GM23338 (cell line): Measurements from ENCODE around the gene TMEM229B. TPM values are rescaled to one million over a fixed set of nuclear protein-coding genes. Genes with fewer than 3 reads are reported as not detected.

Experiments used
- ATAC-seq: fragments of 200-7000 bp; cut with Tn5 transposase; 3 replicates; pipeline ENCODE4 v1.9.1; 2020
- DNase-seq: peaks from one replicate; pipeline ENCODE4 v3.0.0-alpha.2; 2015; ENCODE audit warnings: low spot score
- H2AFZ ChIP-seq: fragments of 200-600 bp; sonication (generic); 2 replicates; pipeline ENCODE4 v1.8.0; 2016; ENCODE audit warnings: antibody characterized with exemption, mild to moderate bottlenecking, moderate library complexity
- H3F3A ChIP-seq: fragments of 200-600 bp; sonication (generic); replicated peaks from 2 replicates; pipeline ENCODE4 v1.8.0; 2017; ENCODE audit warnings: antibody characterized with exemption, mixed run types, low read depth
- H3K27ac ChIP-seq: fragments of 200-600 bp; sonication (generic); 2 replicates; pipeline ENCODE4 v1.6.1; 2016; ENCODE audit warnings: low read depth
- H3K27me3 ChIP-seq: fragments of 200-600 bp; sonication (generic); 2 replicates; pipeline ENCODE4 v1.8.0; 2016; ENCODE audit warnings: mild to moderate bottlenecking, mixed run types, moderate library complexity; ENCODE audit not compliant: insufficient read depth
- H3K36me3 ChIP-seq: fragments of 200-600 bp; sonication (generic); 2 replicates; pipeline ENCODE4 v1.8.0; 2016; ENCODE audit warnings: mild to moderate bottlenecking; ENCODE audit not compliant: insufficient read depth
- H3K4me1 ChIP-seq: fragments of 200-600 bp; sonication (generic); 2 replicates; pipeline ENCODE4 v1.8.0; 2016; ENCODE audit warnings: mild to moderate bottlenecking, moderate library complexity; ENCODE audit not compliant: insufficient read depth
- H3K4me2 ChIP-seq: fragments of 200-600 bp; sonication (generic); 2 replicates; pipeline ENCODE4 v1.7.1; 2017; ENCODE audit warnings: mixed run types
- H3K4me3 ChIP-seq: fragments of 200-600 bp; sonication (generic); 2 replicates; pipeline ENCODE4 v1.6.1; 2016; ENCODE audit warnings: mixed run types
- H3K79me2 ChIP-seq: fragments of 200-600 bp; sonication (generic); replicated peaks from 2 replicates; pipeline ENCODE4 v1.8.0; 2017; ENCODE audit warnings: mild to moderate bottlenecking; ENCODE audit not compliant: insufficient read depth
- H3K9me2 ChIP-seq: fragments of 200-600 bp; sonication (generic); 2 replicates; pipeline ENCODE4 v1.8.0; 2017; ENCODE audit not compliant: insufficient read depth
- H4K20me1 ChIP-seq: fragments of 200-600 bp; sonication (generic); replicated peaks from 2 replicates; pipeline ENCODE4 v1.8.0; 2017; ENCODE audit warnings: mild to moderate bottlenecking; ENCODE audit not compliant: insufficient read depth
- H3K27ac Mint-ChIP-seq: 2 replicates; pipeline ENCODE4 v1.8.0; 2020; ENCODE audit warnings: inconsistent platforms, mild to moderate bottlenecking, moderate library complexity, mixed read lengths
- H3K27me3 Mint-ChIP-seq: 3 replicates; pipeline ENCODE4 v1.8.0; 2022; ENCODE audit warnings: low read depth, mild to moderate bottlenecking, moderate library complexity, mixed read lengths, inconsistent platforms; ENCODE audit not compliant: insufficient read depth, poor library complexity
- H3K36me3 Mint-ChIP-seq: 3 replicates; pipeline ENCODE4 v1.8.0; 2021; ENCODE audit warnings: low read depth, mild to moderate bottlenecking, inconsistent platforms, moderate library complexity, mixed read lengths
- H3K4me1 Mint-ChIP-seq: 3 replicates; pipeline ENCODE4 v1.8.0; 2020; ENCODE audit warnings: mild to moderate bottlenecking, inconsistent platforms, mixed read lengths
- H3K4me3 Mint-ChIP-seq: 3 replicates; pipeline ENCODE4 v1.8.0; 2021; ENCODE audit warnings: moderate library complexity, mild to moderate bottlenecking, inconsistent platforms, mixed read lengths
- H3K9me3 Mint-ChIP-seq: 3 replicates; pipeline ENCODE4 v1.8.0; 2020; ENCODE audit warnings: moderate library complexity, mild to moderate bottlenecking, inconsistent platforms, mixed read lengths
- CREB1 ChIP-seq: fragments of 250-450 bp; sonication (Bioruptor Pico); IDR thresholded peaks from 2 replicates; pipeline ENCODE4 v1.5.0; 2020; ENCODE audit warnings: low read depth, mild to moderate bottlenecking, moderate library complexity
- EZH2 ChIP-seq: fragments of 200-600 bp; sonication (generic); IDR thresholded peaks from one replicate; pipeline ENCODE4 v1.8.0; 2017; ENCODE audit warnings: antibody characterized with exemption, mild to moderate bottlenecking, low read depth; ENCODE audit not compliant: unreplicated experiment
- EZH2phosphoT487 ChIP-seq: fragments of 200-600 bp; sonication (generic); IDR thresholded peaks from one replicate; pipeline ENCODE4 v1.8.1; 2018; ENCODE audit warnings: antibody characterized with exemption; ENCODE audit not compliant: unreplicated experiment
- JUNB ChIP-seq: IDR thresholded peaks from one replicate; pipeline ENCODE4 v1.6.1; 2016; ENCODE audit warnings: antibody characterized with exemption; ENCODE audit not compliant: unreplicated experiment
- NANOG ChIP-seq: IDR thresholded peaks from 2 replicates; pipeline ENCODE4 v1.6.1; 2016; ENCODE audit warnings: antibody characterized with exemption, borderline replicate concordance
- STAT1 ChIP-seq: IDR thresholded peaks from one replicate; pipeline ENCODE4 v1.6.1; 2016; ENCODE audit warnings: antibody characterized with exemption; ENCODE audit not compliant: unreplicated experiment
- ZNF331 ChIP-seq: fragments of 250-450 bp; sonication (Bioruptor Pico); IDR thresholded peaks from 2 replicates; pipeline ENCODE4 v1.5.0; 2020; ENCODE audit warnings: low read depth, mild to moderate bottlenecking, moderate library complexity
- polyA plus RNA-seq: library from polyadenylated mRNA; unstranded; fragments of >200 nt; fragmentation: Nextera tagmentation; extraction: Ambion mirVana; gene quantifications from 2 replicates; pipeline ENCODE4 v1.2.1, GENCODE V29; 2016
- total RNA-seq: library from RNA; depleted of rRNA; stranded (reverse); fragments of >200 nt; shearing (Covaris generic); gene quantifications from 2 replicates; pipeline ENCODE4 v1.2.3, GENCODE V29; 2014
- TF ChIP-seq, protein P1 (sequence below): IDR thresholded peaks from 2 replicates; pipeline ENCODE4 v1.6.1; 2016; ENCODE audit warnings: antibody characterized with exemption
- TF ChIP-seq, protein P2 (sequence below): fragments of 250-450 bp; sonication (Bioruptor Pico); IDR thresholded peaks from 2 replicates; pipeline ENCODE4 v1.5.0; 2020; ENCODE audit warnings: mild to moderate bottlenecking, moderate library complexity

Gene TMEM229B
- total and polyA plus RNA-seq, 2 experiments from 2014 or later = 0.42 to 2.4 TPM

DNA sequence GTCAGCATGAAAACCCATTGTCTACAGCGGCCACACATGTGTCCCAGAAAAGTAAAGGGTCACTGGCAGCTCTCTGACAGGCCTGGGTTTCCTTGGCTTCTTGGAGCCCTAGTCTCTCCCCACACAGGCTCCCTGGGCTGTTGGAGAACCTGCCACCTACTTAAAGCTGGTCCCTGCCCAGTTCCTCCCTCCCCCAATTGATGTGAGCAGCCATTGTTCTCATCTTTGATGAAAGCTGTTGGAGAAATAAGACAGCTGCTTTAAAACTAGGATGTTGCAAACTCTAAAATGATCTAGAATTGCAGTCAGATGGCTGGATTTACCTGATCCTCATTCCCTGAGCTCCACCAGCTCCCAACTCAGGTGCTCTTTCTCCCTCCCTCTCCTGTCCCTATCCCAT is 39.8 kb upstream of the TMEM229B start:
- Mint-ChIP-seq H3K9me3 (no peaks in the 10 kb centered on the region), H3K27ac (no peak overlapping the region), H3K27me3 (peaks cover 10% of the 10 kb centered on the region), H3K36me3 (no peaks in the 10 kb centered on the region), H3K4me3 (no peak overlapping the region), H3K4me1 (peaks cover 11% of the 10 kb centered on the region)
- Histone ChIP-seq H3K36me3 (no peaks in the 10 kb centered on the region), H3K4me3 (no peak overlapping the region), H2AFZ (no peak overlapping the region), H3K27ac (no peak overlapping the region), H4K20me1 (no peaks in the 10 kb centered on the region), H3F3A (0 out of 2 replicates have a peak, but pooled peaks cover 3% of the 10 kb centered on the region), H3K27me3 (0 out of 2 replicates have a peak, but pooled peaks cover 7% of the 10 kb centered on the region), H3K9me2 (no peaks in the 10 kb centered on the region), H3K79me2 (no peaks in the 10 kb centered on the region), H3K4me1 (peaks cover 11% of the 10 kb centered on the region; the same call in 1 of the 2 replicates), H3K4me2 (no peak overlapping the region)
- ATAC-seq (no peak), DNase-seq (no peak)
- TF ChIP-seq NANOG (no peak), EZH2 (no peak), ZNF331 (CRISPR knock-in tag) (no peak), STAT1 (no peak), CREB1 (no peak), JUNB (no peak), EZH2phosphoT487 (no peak)
- TF ChIP-seq, protein P1, sequence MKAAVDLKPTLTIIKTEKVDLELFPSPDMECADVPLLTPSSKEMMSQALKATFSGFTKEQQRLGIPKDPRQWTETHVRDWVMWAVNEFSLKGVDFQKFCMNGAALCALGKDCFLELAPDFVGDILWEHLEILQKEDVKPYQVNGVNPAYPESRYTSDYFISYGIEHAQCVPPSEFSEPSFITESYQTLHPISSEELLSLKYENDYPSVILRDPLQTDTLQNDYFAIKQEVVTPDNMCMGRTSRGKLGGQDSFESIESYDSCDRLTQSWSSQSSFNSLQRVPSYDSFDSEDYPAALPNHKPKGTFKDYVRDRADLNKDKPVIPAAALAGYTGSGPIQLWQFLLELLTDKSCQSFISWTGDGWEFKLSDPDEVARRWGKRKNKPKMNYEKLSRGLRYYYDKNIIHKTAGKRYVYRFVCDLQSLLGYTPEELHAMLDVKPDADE = no peak
- TF ChIP-seq, protein P2, sequence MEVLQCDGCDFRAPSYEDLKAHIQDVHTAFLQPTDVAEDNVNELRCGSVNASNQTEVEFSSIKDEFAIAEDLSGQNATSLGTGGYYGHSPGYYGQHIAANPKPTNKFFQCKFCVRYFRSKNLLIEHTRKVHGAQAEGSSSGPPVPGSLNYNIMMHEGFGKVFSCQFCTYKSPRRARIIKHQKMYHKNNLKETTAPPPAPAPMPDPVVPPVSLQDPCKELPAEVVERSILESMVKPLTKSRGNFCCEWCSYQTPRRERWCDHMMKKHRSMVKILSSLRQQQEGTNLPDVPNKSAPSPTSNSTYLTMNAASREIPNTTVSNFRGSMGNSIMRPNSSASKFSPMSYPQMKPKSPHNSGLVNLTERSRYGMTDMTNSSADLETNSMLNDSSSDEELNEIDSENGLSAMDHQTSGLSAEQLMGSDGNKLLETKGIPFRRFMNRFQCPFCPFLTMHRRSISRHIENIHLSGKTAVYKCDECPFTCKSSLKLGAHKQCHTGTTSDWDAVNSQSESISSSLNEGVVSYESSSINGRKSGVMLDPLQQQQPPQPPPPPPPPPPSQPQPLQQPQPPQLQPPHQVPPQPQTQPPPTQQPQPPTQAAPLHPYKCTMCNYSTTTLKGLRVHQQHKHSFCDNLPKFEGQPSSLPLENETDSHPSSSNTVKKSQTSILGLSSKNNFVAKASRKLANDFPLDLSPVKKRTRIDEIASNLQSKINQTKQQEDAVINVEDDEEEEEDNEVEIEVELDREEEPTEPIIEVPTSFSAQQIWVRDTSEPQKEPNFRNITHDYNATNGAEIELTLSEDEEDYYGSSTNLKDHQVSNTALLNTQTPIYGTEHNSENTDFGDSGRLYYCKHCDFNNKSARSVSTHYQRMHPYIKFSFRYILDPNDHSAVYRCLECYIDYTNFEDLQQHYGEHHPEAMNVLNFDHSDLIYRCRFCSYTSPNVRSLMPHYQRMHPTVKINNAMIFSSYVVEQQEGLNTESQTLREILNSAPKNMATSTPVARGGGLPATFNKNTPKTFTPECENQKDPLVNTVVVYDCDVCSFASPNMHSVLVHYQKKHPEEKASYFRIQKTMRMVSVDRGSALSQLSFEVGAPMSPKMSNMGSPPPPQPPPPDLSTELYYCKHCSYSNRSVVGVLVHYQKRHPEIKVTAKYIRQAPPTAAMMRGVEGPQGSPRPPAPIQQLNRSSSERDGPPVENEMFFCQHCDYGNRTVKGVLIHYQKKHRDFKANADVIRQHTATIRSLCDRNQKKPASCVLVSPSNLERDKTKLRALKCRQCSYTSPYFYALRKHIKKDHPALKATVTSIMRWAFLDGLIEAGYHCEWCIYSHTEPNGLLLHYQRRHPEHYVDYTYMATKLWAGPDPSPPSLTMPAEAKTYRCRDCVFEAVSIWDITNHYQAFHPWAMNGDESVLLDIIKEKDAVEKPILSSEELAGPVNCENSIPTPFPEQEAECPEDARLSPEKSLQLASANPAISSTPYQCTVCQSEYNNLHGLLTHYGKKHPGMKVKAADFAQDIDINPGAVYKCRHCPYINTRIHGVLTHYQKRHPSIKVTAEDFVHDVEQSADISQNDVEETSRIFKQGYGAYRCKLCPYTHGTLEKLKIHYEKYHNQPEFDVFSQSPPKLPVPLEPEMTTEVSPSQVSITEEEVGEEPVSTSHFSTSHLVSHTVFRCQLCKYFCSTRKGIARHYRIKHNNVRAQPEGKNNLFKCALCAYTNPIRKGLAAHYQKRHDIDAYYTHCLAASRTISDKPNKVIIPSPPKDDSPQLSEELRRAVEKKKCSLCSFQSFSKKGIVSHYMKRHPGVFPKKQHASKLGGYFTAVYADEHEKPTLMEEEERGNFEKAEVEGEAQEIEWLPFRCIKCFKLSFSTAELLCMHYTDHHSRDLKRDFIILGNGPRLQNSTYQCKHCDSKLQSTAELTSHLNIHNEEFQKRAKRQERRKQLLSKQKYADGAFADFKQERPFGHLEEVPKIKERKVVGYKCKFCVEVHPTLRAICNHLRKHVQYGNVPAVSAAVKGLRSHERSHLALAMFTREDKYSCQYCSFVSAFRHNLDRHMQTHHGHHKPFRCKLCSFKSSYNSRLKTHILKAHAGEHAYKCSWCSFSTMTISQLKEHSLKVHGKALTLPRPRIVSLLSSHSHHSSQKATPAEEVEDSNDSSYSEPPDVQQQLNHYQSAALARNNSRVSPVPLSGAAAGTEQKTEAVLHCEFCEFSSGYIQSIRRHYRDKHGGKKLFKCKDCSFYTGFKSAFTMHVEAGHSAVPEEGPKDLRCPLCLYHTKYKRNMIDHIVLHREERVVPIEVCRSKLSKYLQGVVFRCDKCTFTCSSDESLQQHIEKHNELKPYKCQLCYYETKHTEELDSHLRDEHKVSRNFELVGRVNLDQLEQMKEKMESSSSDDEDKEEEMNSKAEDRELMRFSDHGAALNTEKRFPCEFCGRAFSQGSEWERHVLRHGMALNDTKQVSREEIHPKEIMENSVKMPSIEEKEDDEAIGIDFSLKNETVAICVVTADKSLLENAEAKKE (CRISPR knock-in tag) = no peak
